GM19452 (cell line): ENCODE measurements around the gene CCT2.

ENCODE experiments used
- ATAC-seq: cut with Tn5 transposase; IDR thresholded peaks from one replicate; pipeline ENCODE4 v1.9.1; 2021; ENCODE audit not compliant: unreplicated experiment

Gene CCT2

DNA sequence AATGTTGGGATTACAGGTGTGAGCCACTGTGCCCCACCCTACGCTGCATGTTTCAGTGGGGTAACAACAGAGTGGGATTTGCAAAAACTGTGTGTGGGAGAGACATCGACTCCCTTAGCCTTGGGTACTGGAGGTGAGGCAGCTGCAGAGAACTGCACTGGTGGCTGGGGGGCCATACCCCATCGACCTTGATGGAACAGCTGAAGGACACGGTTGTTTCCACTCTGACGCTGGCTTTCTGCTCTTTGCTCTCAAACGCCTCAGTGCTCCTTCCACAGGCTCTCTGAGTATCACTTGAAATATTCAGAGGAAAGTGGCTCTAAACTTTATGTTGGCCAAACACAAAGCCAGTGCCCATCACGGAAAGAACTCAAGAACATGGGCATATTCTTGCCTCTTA is 56.3 kb downstream of the CCT2 start:
- ATAC-seq, result no peak

DNA sequence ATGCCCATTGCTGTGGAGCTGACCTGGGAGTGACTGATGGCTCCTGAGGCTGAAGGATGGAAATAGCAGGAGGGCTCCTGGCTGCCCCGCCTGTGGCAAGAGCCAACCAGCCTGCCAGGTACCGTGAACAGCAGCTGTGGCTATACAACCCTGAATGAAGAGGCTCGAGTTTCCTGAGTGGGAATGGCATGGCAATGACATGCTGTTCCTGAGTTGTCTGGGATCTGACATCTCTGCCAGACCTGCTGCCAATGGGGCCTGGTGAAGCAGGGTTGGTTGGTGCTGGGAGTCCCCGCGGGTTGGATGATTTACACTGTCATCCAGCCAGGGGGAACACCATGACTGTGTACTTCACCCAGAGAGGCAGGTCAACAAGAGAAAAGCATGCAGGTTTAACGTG is 57.3 kb downstream of the CCT2 start:
- no peak for ATAC-seq

DNA sequence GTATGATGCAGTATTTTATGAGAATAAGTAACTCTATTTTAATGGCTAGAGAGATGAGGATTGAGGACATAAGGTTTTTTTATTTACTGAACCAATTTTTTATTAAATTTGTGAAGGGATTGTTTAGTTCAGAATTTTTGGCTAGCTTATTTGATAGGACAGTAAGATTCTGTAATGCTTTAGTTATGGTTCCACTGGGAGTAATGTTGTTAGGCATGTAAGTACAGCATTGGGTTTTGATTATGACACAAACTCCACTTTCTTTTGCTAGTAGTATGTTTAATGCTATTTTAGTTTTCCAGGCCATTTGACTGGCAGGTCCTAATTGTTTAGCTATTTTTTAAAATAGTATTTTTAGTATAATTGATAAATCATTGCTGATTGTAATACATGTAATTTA is 59.3 kb downstream of the CCT2 start:
- ATAC-seq, result no peak

DNA sequence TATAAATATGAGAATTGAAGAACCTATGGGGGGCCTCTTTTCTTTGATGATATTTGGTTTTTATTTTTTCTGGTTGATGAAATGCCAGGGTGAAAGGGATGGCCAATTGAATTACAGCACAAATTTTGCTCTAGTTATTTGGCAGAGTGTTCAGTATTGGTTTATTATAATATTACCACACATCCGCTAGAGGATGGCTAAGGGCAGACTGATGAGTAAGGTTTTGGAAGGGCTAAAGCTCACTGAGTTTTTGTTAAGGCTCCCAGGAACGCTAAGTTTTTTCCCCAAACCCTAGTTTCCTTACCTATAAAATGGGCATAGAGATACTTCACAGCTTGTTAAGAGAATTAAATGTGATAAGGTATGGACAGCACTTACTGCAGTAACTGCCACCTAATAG is 59.8 kb downstream of the CCT2 start:
- ATAC-seq, result no peak

DNA sequence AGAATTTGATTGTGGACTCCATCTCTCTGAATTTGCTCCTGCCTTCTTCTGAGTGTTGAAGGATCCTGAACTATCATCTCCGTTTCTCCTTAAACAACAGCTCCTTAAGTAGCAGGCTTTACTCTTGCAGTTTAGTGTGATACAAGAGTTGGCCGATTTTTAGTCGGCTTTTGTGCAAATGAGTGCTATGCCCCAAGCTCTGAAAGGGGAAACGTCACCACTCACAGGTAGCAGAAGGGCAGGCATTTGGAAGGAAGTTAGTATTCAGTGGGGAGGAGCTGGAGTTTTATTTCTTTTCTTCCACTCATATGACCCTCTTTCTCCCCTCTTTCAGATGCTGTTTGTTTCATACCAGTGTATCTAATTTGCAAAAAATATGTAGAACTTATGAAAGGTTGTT is 61.9 kb downstream of the CCT2 start:
- ATAC-seq, result no peak

DNA sequence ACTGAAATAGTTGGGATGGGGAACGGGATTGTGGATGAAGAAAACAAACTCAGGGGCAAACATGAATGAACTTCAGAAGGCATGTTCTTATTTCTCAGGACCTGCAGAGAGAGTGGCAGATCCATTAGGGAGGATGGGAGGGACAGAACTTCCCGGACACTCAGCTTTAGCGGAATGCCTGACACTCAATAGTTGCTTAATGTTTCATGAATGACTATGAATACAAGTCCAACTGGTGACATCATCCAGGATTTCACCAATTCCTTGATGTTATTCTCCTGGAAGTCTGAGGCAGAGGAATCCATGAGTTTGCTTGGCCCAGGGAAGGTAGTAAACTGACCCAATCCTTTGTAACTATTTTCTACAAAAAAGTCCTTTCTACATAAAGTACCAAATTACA is 63.2 kb downstream of the CCT2 start:
- no peak for ATAC-seq

DNA sequence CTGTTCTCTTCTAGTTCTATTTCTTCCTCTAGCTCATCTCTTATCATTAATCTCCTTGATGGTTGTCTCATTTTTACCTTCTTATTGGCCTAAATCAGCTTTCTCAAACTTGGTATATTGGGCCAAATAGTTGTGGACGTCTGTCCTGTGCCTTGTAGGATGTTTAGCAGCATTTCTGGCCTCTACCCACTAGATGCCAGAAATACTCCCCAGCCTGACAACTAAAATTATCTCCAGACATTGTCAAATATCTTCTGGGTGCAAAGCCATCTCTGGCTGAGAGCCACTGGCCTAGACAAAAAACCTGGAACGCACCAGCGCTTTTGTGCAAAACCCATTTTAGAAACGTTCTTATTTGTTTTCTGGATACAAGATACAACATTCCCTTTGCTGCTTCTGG is 64.3 kb downstream of the CCT2 start:
- ATAC-seq, result no peak
